ENCODE measurements around the gene CSNK1E.

DNA sequence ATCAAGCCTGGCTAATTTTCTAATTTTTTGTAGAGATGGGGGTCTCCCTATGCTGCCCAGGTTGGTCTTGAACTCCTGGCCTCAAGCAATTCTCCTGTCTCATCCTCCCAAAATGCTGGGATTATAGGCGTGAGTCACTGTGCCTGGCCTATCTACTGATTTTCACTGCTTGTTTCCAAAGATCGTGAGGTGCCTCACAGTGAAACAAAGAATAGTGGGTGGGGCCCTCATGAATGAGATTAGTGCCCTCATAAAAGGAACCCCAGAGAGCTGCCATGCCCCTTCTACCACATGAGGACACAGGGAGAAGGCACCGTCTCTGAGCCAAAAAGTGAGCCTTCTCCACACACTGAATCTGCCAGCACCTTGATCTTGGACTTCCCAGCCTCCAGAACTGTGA, 67.9 kb downstream of the CSNK1E start:
- TF ChIP-seq, protein P1, sequence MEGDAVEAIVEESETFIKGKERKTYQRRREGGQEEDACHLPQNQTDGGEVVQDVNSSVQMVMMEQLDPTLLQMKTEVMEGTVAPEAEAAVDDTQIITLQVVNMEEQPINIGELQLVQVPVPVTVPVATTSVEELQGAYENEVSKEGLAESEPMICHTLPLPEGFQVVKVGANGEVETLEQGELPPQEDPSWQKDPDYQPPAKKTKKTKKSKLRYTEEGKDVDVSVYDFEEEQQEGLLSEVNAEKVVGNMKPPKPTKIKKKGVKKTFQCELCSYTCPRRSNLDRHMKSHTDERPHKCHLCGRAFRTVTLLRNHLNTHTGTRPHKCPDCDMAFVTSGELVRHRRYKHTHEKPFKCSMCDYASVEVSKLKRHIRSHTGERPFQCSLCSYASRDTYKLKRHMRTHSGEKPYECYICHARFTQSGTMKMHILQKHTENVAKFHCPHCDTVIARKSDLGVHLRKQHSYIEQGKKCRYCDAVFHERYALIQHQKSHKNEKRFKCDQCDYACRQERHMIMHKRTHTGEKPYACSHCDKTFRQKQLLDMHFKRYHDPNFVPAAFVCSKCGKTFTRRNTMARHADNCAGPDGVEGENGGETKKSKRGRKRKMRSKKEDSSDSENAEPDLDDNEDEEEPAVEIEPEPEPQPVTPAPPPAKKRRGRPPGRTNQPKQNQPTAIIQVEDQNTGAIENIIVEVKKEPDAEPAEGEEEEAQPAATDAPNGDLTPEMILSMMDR (conservative IDR thresholded peaks at IDR 0.05; ENCODE audit: low read length): no peak
- TF ChIP-seq EZH2phosphoT487 (IDR thresholded peaks at IDR 0.05; ENCODE audit: borderline replicate concordance): no peak

Data from Loucy (cell line).